Mesothelial cell of epicardium (in vitro differentiated cells): ENCODE data around the gene ARHGAP42. TPM values are rescaled to one million over a fixed set of nuclear protein-coding genes. Genes with fewer than 3 reads are reported as not detected.

Source experiments
- DNase-seq, 2 experiments: peaks; one replicate each; pipeline ENCODE4 v3.0.0; 2021; ENCODE audit warnings: low spot score in 2 of 2; ENCODE audit not compliant: unreplicated experiment in 2 of 2
- H3K27ac Mint-ChIP-seq: 2 replicates; pipeline ENCODE4 v1.8.0; 2021; ENCODE audit warnings: mixed read lengths
- H3K27me3 Mint-ChIP-seq: 2 replicates; pipeline ENCODE4 v1.8.0; 2021; ENCODE audit warnings: low read depth, mixed read lengths
- H3K36me3 Mint-ChIP-seq: 2 replicates; pipeline ENCODE4 v1.8.0; 2021; ENCODE audit warnings: mixed read lengths
- H3K4me1 Mint-ChIP-seq: 2 replicates; pipeline ENCODE4 v1.8.0; 2021; ENCODE audit warnings: mixed read lengths
- H3K4me3 Mint-ChIP-seq: 2 replicates; pipeline ENCODE4 v1.8.0; 2021; ENCODE audit warnings: mild to moderate bottlenecking, moderate library complexity, mixed read lengths
- H3K9me3 Mint-ChIP-seq: 2 replicates; pipeline ENCODE4 v1.8.0; 2021; ENCODE audit warnings: mixed read lengths
- total RNA-seq: library from RNA; stranded (reverse); gene quantifications from 3 replicates; pipeline ENCODE4 v1.2.1, GENCODE V29; 2021
- TF ChIP-seq, protein P1 (sequence below): fragments of 200-600 bp; sonication (generic); IDR thresholded peaks from one replicate; pipeline ENCODE4 v1.5.0; 2021; ENCODE audit warnings: antibody characterized with exemption; ENCODE audit not compliant: unreplicated experiment

ARHGAP42 gene
- total RNA-seq, 1 donor from 2014 or later: 19.4 TPM

GRCh38 chr11:100970283-100971164 is 283.4 kb downstream of the ARHGAP42 start:
- TF ChIP-seq, protein P1, sequence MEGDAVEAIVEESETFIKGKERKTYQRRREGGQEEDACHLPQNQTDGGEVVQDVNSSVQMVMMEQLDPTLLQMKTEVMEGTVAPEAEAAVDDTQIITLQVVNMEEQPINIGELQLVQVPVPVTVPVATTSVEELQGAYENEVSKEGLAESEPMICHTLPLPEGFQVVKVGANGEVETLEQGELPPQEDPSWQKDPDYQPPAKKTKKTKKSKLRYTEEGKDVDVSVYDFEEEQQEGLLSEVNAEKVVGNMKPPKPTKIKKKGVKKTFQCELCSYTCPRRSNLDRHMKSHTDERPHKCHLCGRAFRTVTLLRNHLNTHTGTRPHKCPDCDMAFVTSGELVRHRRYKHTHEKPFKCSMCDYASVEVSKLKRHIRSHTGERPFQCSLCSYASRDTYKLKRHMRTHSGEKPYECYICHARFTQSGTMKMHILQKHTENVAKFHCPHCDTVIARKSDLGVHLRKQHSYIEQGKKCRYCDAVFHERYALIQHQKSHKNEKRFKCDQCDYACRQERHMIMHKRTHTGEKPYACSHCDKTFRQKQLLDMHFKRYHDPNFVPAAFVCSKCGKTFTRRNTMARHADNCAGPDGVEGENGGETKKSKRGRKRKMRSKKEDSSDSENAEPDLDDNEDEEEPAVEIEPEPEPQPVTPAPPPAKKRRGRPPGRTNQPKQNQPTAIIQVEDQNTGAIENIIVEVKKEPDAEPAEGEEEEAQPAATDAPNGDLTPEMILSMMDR: no peak
- Mint-ChIP-seq H3K9me3 (peaks cover 31% of the 10 kb centered on the region), H3K27ac (no peak overlapping the region), H3K36me3 (peaks cover 35% of the 10 kb centered on the region), H3K4me1 (no peaks in the 10 kb centered on the region), H3K27me3 (no peaks in the 10 kb centered on the region), H3K4me3 (no peak overlapping the region)
- no peak for DNase-seq

- Mint-ChIP-seq H3K27ac (no peak overlapping the region), H3K9me3 (peaks cover 24% of the 10 kb centered on the region), H3K4me3 (no peak overlapping the region), H3K4me1 (no peaks in the 10 kb centered on the region), H3K27me3 (no peaks in the 10 kb centered on the region), H3K36me3 (peaks cover 33% of the 10 kb centered on the region)
- no peak for DNase-seq
- TF ChIP-seq, protein P1: no peak
Measured at GRCh38 chr11:100972046-100972445, 285.0 kb downstream of the ARHGAP42 start.

GRCh38 chr11:100978442-100978841 is 291.4 kb downstream of the ARHGAP42 start:
- no peak overlapping the region for H3K27ac Mint-ChIP-seq

DNA sequence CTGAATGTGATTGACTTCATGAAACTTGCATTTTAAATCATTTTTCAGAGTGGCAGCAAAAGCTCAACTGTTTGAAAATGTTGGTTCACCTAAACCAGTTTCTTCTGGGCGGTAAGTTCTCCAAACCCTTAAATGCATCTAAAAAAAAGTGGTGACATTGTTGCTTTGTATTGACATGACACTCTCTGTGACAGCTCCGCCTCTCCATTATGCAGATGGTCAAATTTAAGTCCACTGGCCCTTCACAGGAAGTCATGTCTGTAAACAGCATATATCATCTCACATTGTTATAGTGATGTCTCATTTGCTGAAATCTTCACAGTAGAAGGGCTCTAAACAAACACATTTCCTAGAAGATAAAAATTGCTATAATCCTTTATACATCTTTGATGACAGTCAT is 291.9 kb downstream of the ARHGAP42 start:
- no peak overlapping the region for H3K4me3 Mint-ChIP-seq
- H3K27ac Mint-ChIP-seq: no peak overlapping the region
- TF ChIP-seq, protein P1: no peak
- H3K27me3 Mint-ChIP-seq: no peaks in the 10 kb centered on the region
- no peaks in the 10 kb centered on the region for H3K4me1 Mint-ChIP-seq
- no peaks in the 10 kb centered on the region for H3K9me3 Mint-ChIP-seq
- no peak for DNase-seq
- peaks cover 10% of the 10 kb centered on the region for H3K36me3 Mint-ChIP-seq

More at GRCh38 chr11:100978442-100978841, 291.4 kb downstream of the ARHGAP42 start:
- H3K36me3 Mint-ChIP-seq: peaks cover 10% of the 10 kb centered on the region
- H3K9me3 Mint-ChIP-seq: no peaks in the 10 kb centered on the region
- TF ChIP-seq, protein P1: no peak
- DNase-seq: no peak
- no peaks in the 10 kb centered on the region for H3K27me3 Mint-ChIP-seq
- no peaks in the 10 kb centered on the region for H3K4me1 Mint-ChIP-seq
- H3K4me3 Mint-ChIP-seq: no peak overlapping the region

GRCh38 chr11:100980156-100980555 is 293.1 kb downstream of the ARHGAP42 start:
- Mint-ChIP-seq H3K4me3 (no peak overlapping the region), H3K36me3 (peaks cover 5% of the 10 kb centered on the region), H3K4me1 (no peaks in the 10 kb centered on the region), H3K9me3 (no peaks in the 10 kb centered on the region), H3K27ac (no peak overlapping the region), H3K27me3 (no peaks in the 10 kb centered on the region)
- TF ChIP-seq, protein P1: no peak
- DNase-seq: no peak
